Measurements from ENCODE around the gene TMPRSS3. TPM values are rescaled to one million over a fixed set of nuclear protein-coding genes. Genes with fewer than 3 reads are reported as not detected.

TMPRSS3 gene
- total and polyA plus RNA-seq, 7 experiments from 2014 or later = 0.11 to 7.6 (median 1.5) TPM

DNA sequence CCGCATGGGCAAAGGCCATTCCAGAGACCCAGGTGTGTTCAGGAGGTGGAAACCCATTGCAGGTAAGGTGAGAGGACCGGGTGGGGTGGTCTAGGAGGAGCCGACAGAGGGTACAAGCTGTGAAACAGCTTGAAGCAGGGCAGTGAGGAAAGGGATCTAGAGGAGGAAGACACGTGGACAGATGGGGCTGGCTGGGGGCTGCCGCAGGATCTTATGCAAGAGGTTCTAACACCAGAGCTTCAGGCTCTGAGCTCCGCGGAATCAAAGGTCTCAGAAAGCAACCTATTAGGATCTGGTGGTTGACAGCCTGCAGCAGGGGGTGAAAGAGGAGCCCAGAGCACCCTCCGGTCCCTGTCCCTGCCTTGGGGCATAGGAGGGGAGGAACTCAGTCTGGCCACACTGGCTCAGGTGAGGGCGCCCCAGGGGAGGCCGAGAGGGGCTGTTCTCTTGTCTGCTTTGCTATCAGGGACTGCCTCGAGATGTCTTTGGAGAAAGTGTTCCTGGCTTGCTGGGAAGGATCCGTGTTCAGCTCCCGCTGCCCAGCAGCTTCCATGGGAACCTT, 31.5 kb downstream of the TMPRSS3 start:
- Mint-ChIP-seq H3K9me3 (no peaks in the 10 kb centered on the region), H3K27ac (peak overlapping the region in 2 of 9 donors; percentile 54 to 76), H3K36me3 (no peaks in the 10 kb centered on the region), H3K4me3 (no peak overlapping the region), H3K27me3 (peaks cover 0 to 18% (median 0%) of the 10 kb centered on the region in 5 donors), H3K4me1 (peaks cover 0 to 7% (median 5%) of the 10 kb centered on the region in 7 donors)
- ATAC-seq (no peak), DNase-seq (no peak)
- intact Hi-C loops (cut with micrococcal nuclease) = loop anchor here in 1 of 2 donors (5.0 kb wide), 1 partner anchor 38 kb away; the partner anchor contains the start of gene UBASH3A
- Histone ChIP-seq H3K27me3 (ENCODE audit: control insufficient read depth in 2 of 2, insufficient read depth in 2 of 2, low read length in 2 of 2) (no peaks in the 10 kb centered on the region), H3K4me3 (ENCODE audit: low read length) (no peak overlapping the region), H3K27ac (ENCODE audit: low read depth, low read length) (no peak overlapping the region), H3K4me1 (ENCODE audit: control insufficient read depth in 2 of 2, insufficient read depth in 2 of 2, low read length in 2 of 2) (no peaks in the 10 kb centered on the region), H3K9me3 (ENCODE audit: control insufficient read depth in 2 of 3, low read length in 3 of 3) (peaks cover 0 to 4% (median 0%) of the 10 kb centered on the region in 3 experiments), H3K36me3 (ENCODE audit: control insufficient read depth in 2 of 3, insufficient read depth in 3 of 3, low read length in 3 of 3) (no peaks in the 10 kb centered on the region)
- CTCF ChIA-PET = no interaction called here
- POLR2A ChIA-PET = interaction anchor here (0.9 kb wide), 1 partner anchor 69 kb away, joined by 3 read pairs; no protein-coding TSS in a partner anchor

DNA sequence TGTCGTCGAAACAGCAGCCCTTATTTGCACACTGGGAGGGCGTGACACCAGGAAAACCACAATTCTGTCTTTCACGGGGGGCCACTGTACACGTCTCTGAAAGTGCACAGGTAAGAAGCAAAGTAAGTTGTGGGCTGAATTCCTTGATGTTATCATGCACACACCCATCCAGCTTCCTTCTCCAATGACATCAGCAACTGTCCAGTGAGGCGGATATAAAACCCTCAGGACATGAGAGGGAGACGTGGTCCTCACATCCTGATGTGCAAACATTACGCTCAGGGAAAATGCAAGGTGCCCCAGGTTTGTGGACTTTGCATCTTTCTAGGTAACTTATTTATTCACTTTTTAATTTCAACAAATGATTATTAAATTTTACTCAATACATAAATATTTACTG, 32.5 kb downstream of the TMPRSS3 start:
- no peak for ATAC-seq
- Histone ChIP-seq H3K9me3 (ENCODE audit: control insufficient read depth in 2 of 3, low read length in 3 of 3) (peaks cover 0 to 4% (median 0%) of the 10 kb centered on the region in 3 experiments), H3K27me3 (ENCODE audit: control insufficient read depth in 2 of 2, insufficient read depth in 2 of 2, low read length in 2 of 2) (no peaks in the 10 kb centered on the region), H3K4me3 (ENCODE audit: low read length) (no peak overlapping the region), H3K4me1 (ENCODE audit: control insufficient read depth in 2 of 2, insufficient read depth in 2 of 2, low read length in 2 of 2) (no peaks in the 10 kb centered on the region), H3K27ac (ENCODE audit: low read depth, low read length) (no peak overlapping the region), H3K36me3 (ENCODE audit: control insufficient read depth in 2 of 3, insufficient read depth in 3 of 3, low read length in 3 of 3) (no peaks in the 10 kb centered on the region)
- no peak for DNase-seq
- peak overlapping the region in 1 of 9 donors; percentile 9 for H3K27ac Mint-ChIP-seq
- H3K36me3 Mint-ChIP-seq = peaks cover 0 to 3% (median 0%) of the 10 kb centered on the region in 5 donors
- ChIA-PET CTCF (interaction anchor here (1.0 kb wide), 1 partner anchor 37 kb away, joined by 3 read pairs; no protein-coding TSS in a partner anchor), POLR2A (interaction anchor here (2.4 kb wide), 1 partner anchor 41 kb away, joined by 10 read pairs; the partner anchor contains the start of gene UBASH3A)
- H3K4me1 Mint-ChIP-seq = peaks cover 0 to 7% (median 3%) of the 10 kb centered on the region in 7 donors
- H3K4me3 Mint-ChIP-seq = no peak overlapping the region
- H3K9me3 Mint-ChIP-seq = peaks cover 0 to 3% (median 0%) of the 10 kb centered on the region in 11 donors
- peaks cover 0 to 20% (median 0%) of the 10 kb centered on the region in 5 donors for H3K27me3 Mint-ChIP-seq
- intact Hi-C loops (cut with micrococcal nuclease) = loop anchor here in 1 of 2 donors (5.0 kb wide), 1 partner anchor 39 kb away; the partner anchor contains the start of gene UBASH3A

DNA sequence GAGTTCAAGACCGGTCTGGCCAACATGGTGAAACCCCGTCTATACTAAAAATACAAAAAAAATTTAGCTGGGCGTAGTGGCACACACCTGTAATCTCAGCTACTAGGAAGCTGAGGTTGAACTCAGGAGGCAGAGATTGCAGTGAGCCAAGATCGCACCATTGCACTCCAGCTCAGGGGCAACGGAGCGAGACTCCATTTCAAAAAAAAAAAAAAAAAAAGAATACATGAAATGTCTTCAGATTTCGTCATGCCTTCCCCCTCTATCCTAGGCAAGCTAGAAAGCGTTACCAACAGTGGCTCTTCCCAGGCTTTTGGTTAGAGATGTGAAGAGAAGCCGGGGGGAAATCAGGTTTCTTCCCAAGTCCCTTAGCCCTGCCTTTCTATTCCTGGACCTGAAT, 33.2 kb downstream of the TMPRSS3 start:
- H3K27me3 ChIP-seq (ENCODE audit: control insufficient read depth in 2 of 2, insufficient read depth in 2 of 2, low read length in 2 of 2) = no peaks in the 10 kb centered on the region
- Mint-ChIP-seq H3K27me3 (peaks cover 0 to 20% (median 0%) of the 10 kb centered on the region in 5 donors), H3K27ac (no peak overlapping the region), H3K4me1 (peaks cover 0 to 7% (median 3%) of the 10 kb centered on the region in 7 donors), H3K9me3 (peaks cover 0 to 7% (median 0%) of the 10 kb centered on the region in 11 donors), H3K4me3 (no peak overlapping the region), H3K36me3 (peaks cover 0 to 3% (median 0%) of the 10 kb centered on the region in 5 donors)
- H3K36me3 ChIP-seq (ENCODE audit: control insufficient read depth in 2 of 3, insufficient read depth in 3 of 3, low read length in 3 of 3) = no peaks in the 10 kb centered on the region
- H3K4me3 ChIP-seq (ENCODE audit: low read length) = no peak overlapping the region
- intact Hi-C loops (cut with micrococcal nuclease) = loop anchor here in 1 of 2 donors (5.0 kb wide), 1 partner anchor 40 kb away; the partner anchor contains the start of gene UBASH3A
- POLR2A ChIA-PET = interaction anchor here (0.6 to 2.4 kb wide), 2 partner anchors 41 to 66 kb away, joined by 3 to 10 read pairs; partner anchors contain the start of gene UBASH3A
- H3K9me3 ChIP-seq (ENCODE audit: control insufficient read depth in 2 of 3, low read length in 3 of 3) = peaks cover 0 to 4% (median 0%) of the 10 kb centered on the region in 3 experiments
- ATAC-seq = no peak
- DNase-seq = no peak
- no peak overlapping the region for H3K27ac ChIP-seq (ENCODE audit: low read depth, low read length)
- CTCF ChIA-PET = interaction anchor here (1.0 kb wide), 1 partner anchor 38 kb away, joined by 3 read pairs; no protein-coding TSS in a partner anchor
- H3K4me1 ChIP-seq (ENCODE audit: control insufficient read depth in 2 of 2, insufficient read depth in 2 of 2, low read length in 2 of 2) = no peaks in the 10 kb centered on the region

DNA sequence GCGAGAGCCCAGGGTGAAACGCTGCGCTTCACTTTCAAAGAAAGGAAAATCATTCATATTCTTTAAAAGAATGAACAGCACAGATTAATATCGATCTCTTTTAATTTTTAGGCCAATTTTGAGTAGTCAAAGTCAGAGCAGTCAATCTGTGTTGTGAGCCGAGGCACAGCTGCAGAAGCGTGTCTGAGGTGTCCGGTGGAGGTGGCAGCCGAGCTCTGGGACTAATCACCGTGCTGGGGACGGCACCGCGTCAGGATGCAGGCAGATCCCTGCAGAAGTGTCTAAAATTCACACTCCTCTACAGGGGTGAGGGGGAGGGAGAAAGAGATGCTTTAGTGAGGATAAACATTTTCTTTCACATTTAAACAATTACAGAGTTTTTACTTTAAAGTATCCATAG, 33.7 kb downstream of the TMPRSS3 start:
- Mint-ChIP-seq H3K27me3 (peaks cover 0 to 20% (median 0%) of the 10 kb centered on the region in 5 donors), H3K4me3 (no peak overlapping the region), H3K27ac (peak overlapping the region in 3 of 9 donors; percentile 10 to 36 (median 19)), H3K4me1 (peaks cover 0 to 7% (median 3%) of the 10 kb centered on the region in 7 donors), H3K9me3 (peaks cover 0 to 9% (median 2%) of the 10 kb centered on the region in 11 donors), H3K36me3 (peaks cover 0 to 6% (median 0%) of the 10 kb centered on the region in 5 donors)
- ChIA-PET POLR2A (interaction anchor here (0.6 to 2.4 kb wide), 2 partner anchors 42 to 65 kb away, joined by 3 to 10 read pairs; partner anchors contain the start of gene UBASH3A), CTCF (no interaction called here)
- intact Hi-C loops (cut with micrococcal nuclease) = loop anchor here in 1 of 2 donors (5.0 kb wide), 1 partner anchor 40 kb away; the partner anchor contains the start of gene UBASH3A
- ATAC-seq (no peak), DNase-seq (no peak)
- no peaks in the 10 kb centered on the region for H3K36me3 ChIP-seq (ENCODE audit: control insufficient read depth in 2 of 3, insufficient read depth in 3 of 3, low read length in 3 of 3)
- H3K27ac ChIP-seq (ENCODE audit: low read depth, low read length) = no peak overlapping the region
- no peaks in the 10 kb centered on the region for H3K27me3 ChIP-seq (ENCODE audit: control insufficient read depth in 2 of 2, insufficient read depth in 2 of 2, low read length in 2 of 2)
- H3K4me3 ChIP-seq (ENCODE audit: low read length) = no peak overlapping the region
- peaks cover 0 to 4% (median 0%) of the 10 kb centered on the region in 3 experiments for H3K9me3 ChIP-seq (ENCODE audit: control insufficient read depth in 2 of 3, low read length in 3 of 3)
- H3K4me1 ChIP-seq (ENCODE audit: control insufficient read depth in 2 of 2, insufficient read depth in 2 of 2, low read length in 2 of 2) = no peaks in the 10 kb centered on the region

DNA sequence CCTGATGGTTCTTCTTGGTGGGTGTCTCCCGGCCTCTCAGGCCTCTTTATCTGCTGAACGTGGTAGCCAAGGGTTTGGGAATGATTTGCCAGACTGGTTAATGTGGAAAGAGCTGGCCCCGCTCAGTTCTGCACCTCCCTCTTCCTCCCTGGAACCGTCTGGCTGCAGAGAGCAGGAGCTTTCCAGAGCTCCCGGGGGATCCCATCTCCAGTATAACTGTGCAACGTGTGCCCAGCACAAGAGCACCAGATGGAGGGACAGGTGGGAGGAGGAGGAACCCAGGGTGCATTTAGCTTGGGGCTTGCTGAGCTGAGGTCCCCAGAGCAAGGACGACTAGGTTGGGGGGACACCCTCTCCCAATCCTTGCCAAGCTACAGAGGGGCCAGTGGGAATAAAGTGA, 34.6 kb downstream of the TMPRSS3 start:
- H3K4me1 Mint-ChIP-seq = peaks cover 0 to 7% (median 4%) of the 10 kb centered on the region in 7 donors
- peaks cover 0 to 22% (median 0%) of the 10 kb centered on the region in 5 donors for H3K27me3 Mint-ChIP-seq
- POLR2A ChIA-PET = interaction anchor here (2.4 kb wide), 1 partner anchor 43 kb away, joined by 10 read pairs; the partner anchor contains the start of gene UBASH3A
- peaks cover 0 to 11% (median 0%) of the 10 kb centered on the region in 5 donors for H3K36me3 Mint-ChIP-seq
- no peak overlapping the region for H3K27ac Mint-ChIP-seq
- no peak for ATAC-seq
- Histone ChIP-seq H3K4me1 (ENCODE audit: control insufficient read depth in 2 of 2, insufficient read depth in 2 of 2, low read length in 2 of 2) (no peaks in the 10 kb centered on the region), H3K27ac (ENCODE audit: low read depth, low read length) (no peak overlapping the region), H3K4me3 (ENCODE audit: low read length) (no peak overlapping the region), H3K36me3 (ENCODE audit: control insufficient read depth in 2 of 3, insufficient read depth in 3 of 3, low read length in 3 of 3) (no peaks in the 10 kb centered on the region), H3K27me3 (ENCODE audit: control insufficient read depth in 2 of 2, insufficient read depth in 2 of 2, low read length in 2 of 2) (no peaks in the 10 kb centered on the region), H3K9me3 (ENCODE audit: control insufficient read depth in 2 of 3, low read length in 3 of 3) (peaks cover 0 to 4% (median 0%) of the 10 kb centered on the region in 3 experiments)
- peaks cover 0 to 17% (median 2%) of the 10 kb centered on the region in 11 donors for H3K9me3 Mint-ChIP-seq
- intact Hi-C loops (cut with micrococcal nuclease) = loop anchor here in 1 of 2 donors (5.0 kb wide), 1 partner anchor 41 kb away; the partner anchor contains the start of gene UBASH3A
- CTCF ChIA-PET = interaction anchor here (0.9 kb wide), 1 partner anchor 88 kb away, joined by 3 read pairs; no protein-coding TSS in a partner anchor
- no peak for DNase-seq
- H3K4me3 Mint-ChIP-seq = no peak overlapping the region

DNA sequence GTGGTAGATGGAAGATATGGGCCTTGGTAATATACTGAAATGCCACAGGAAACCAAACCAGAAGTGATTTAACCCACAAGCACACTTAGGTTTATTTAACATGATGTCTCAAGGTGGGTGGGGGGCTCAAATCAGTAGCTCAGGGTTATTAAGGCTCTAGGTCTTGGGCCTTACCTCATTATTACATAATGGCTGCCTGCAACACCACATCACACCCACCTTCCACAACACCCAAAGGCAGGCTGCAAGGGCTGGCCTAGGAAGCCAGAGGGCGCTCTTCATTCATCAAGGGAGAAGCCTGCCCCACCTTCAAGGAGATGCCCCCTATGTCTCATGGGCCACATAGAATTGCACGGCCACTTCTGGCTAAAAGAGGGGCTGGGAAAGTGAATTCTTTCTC, 35.5 kb downstream of the TMPRSS3 start:
- Histone ChIP-seq H3K4me1 (ENCODE audit: control insufficient read depth in 2 of 2, insufficient read depth in 2 of 2, low read length in 2 of 2) (no peaks in the 10 kb centered on the region), H3K4me3 (ENCODE audit: low read length) (no peak overlapping the region), H3K9me3 (ENCODE audit: control insufficient read depth in 2 of 3, low read length in 3 of 3) (peaks cover 0 to 4% (median 0%) of the 10 kb centered on the region in 3 experiments), H3K36me3 (ENCODE audit: control insufficient read depth in 2 of 3, insufficient read depth in 3 of 3, low read length in 3 of 3) (no peaks in the 10 kb centered on the region), H3K27ac (ENCODE audit: low read depth, low read length) (no peak overlapping the region), H3K27me3 (ENCODE audit: control insufficient read depth in 2 of 2, insufficient read depth in 2 of 2, low read length in 2 of 2) (no peaks in the 10 kb centered on the region)
- ATAC-seq = no peak
- peaks cover 0 to 22% (median 4%) of the 10 kb centered on the region in 11 donors for H3K9me3 Mint-ChIP-seq
- H3K27me3 Mint-ChIP-seq = peaks cover 0 to 27% (median 0%) of the 10 kb centered on the region in 5 donors
- intact Hi-C loops (cut with micrococcal nuclease) = loop anchor here in 1 of 2 donors (5.0 kb wide), 1 partner anchor 42 kb away; the partner anchor contains the start of gene UBASH3A
- no peak overlapping the region for H3K27ac Mint-ChIP-seq
- no peak for DNase-seq
- no peak overlapping the region for H3K4me3 Mint-ChIP-seq
- peaks cover 0 to 14% (median 4%) of the 10 kb centered on the region in 5 donors for H3K36me3 Mint-ChIP-seq
- peaks cover 0 to 7% (median 4%) of the 10 kb centered on the region in 7 donors for H3K4me1 Mint-ChIP-seq
- POLR2A ChIA-PET = no interaction called here
- CTCF ChIA-PET = interaction anchor here (0.9 kb wide), 1 partner anchor 89 kb away, joined by 3 read pairs; no protein-coding TSS in a partner anchor

All from naive thymus-derived CD4-positive, alpha-beta T cell (primary cell).